ENCODE results near the gene OPN1SW.

The OPN1SW gene

DNA sequence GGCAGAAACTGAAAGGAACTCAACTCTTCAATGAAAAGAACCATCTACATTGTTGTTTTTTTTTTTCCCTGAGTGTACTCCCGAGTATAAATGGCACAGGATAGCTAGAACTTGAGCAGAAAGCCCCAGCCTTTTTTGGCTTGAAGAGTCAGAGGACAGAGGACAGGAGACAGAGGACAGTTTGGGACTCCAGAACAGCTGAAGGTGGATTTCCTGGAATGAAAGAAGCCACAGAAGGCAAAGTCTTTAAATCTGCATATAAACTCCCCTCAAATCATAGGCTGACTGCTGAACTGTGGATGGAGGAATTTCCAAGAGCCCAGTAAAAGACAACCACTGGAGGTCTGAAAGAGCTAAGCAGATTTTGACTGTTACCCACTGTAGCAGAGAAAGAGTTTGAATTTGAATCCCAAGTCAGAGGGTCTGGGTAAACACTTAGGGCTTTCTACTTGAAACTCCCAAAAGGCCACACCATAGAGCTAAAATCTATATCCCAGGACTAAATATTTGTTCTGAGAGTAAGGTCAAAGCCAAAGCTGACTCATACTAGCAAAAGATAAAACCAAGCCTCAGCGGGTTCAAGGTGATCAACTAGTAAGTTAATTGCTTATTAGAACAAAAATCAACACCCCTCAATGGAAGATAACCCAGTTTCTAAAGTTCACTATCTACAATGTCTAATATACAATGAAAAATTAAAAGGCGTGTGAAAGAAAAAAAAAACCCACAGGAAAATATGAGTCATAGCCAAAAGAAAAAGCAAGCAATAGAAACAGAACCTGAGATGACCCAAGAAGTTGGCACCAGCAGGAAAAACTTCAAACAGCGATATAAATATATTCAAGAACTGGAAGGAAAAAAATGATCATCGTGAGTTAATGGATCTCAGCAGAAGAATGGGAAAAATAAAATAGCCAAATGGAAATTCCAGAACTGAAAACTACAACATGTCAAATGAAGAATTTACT, 1.8 kb upstream of the OPN1SW start:
- H3K9me3 ChIP-seq (replicated peaks; ENCODE audit: low read length) = peaks cover 3% of the 10 kb centered on the region
- H3K27me3 ChIP-seq (ENCODE audit: control insufficient read depth, insufficient read depth, low read length) = no peaks in the 10 kb centered on the region
- H3K9ac ChIP-seq (ENCODE audit: low read depth, low read length) = no peak overlapping the region
- H3K36me3 ChIP-seq (ENCODE audit: insufficient read depth, low read length) = peaks cover 25% of the 10 kb centered on the region
- H3K4me1 ChIP-seq (ENCODE audit: control insufficient read depth, insufficient read depth, low read length) = no peaks in the 10 kb centered on the region
- H3K4me3 ChIP-seq (ENCODE audit: low read length) = no peak overlapping the region
- H3K4me2 ChIP-seq (ENCODE audit: low read length) = no peak overlapping the region

DNA sequence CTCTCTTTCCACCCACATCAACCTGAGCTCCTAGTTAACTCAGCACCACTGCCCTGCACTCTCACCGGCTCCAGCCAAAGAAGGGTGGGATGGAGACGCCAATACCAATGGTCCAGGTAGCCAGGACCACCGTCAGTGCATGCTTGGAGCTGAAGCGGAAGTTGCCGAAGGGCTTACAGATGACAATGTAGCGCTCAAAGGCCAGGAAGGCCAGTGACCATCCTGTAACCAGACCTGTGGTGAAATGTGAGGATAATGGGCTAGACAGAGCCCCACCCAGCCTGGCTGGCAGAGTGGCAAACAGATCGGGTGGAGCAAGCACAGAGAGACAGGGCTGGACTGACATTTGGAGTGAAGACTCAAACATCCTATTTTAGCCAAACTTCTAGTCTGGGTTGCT, 673 bp downstream of the OPN1SW start:
- no peaks in the 10 kb centered on the region for H3K27me3 ChIP-seq (ENCODE audit: control insufficient read depth, insufficient read depth, low read length)
- no peak overlapping the region for H3K4me2 ChIP-seq (ENCODE audit: low read length)
- peaks cover 50% of the 10 kb centered on the region for H3K36me3 ChIP-seq (ENCODE audit: insufficient read depth, low read length)
- H3K4me3 ChIP-seq (ENCODE audit: low read length) = no peak overlapping the region
- H3K9ac ChIP-seq (ENCODE audit: low read depth, low read length) = no peak overlapping the region
- H3K9me3 ChIP-seq (replicated peaks; ENCODE audit: low read length) = peaks cover 3% of the 10 kb centered on the region
- no peaks in the 10 kb centered on the region for H3K4me1 ChIP-seq (ENCODE audit: control insufficient read depth, insufficient read depth, low read length)

DNA sequence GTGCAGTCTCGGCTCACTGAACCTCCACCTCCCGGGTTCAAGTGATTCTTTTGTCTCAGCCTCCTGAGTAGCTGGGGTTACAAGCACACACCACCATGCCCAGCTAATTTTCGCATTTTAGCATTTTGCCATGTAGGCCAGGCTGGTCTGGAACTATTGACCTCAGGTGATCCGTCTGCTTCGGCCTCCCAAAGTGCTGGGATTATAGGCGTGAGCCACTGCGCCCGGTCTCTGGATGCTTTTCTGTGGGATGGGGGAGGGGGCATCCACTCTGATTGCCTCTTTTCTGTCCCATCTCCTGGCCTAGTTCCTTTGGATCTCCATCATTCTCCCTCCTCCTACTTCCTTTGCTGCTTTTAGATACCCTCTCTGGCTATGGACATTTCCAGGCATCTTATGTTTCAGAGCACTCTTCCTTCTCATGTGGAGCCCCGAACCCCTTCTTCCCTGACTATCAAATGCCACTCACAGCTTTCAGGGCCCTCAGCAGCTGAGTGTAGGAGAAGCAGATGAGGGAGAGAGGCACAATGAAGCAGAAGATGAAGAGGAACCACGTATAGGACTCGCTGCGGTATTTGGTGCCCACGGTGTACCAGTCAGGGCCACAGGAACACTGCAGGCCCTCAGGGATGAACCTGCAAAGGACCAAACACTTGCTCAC, 1.4 kb downstream of the OPN1SW start:
- Histone ChIP-seq H3K4me1 (ENCODE audit: control insufficient read depth, insufficient read depth, low read length) (no peaks in the 10 kb centered on the region), H3K36me3 (ENCODE audit: insufficient read depth, low read length) (peaks cover 58% of the 10 kb centered on the region), H3K27me3 (ENCODE audit: control insufficient read depth, insufficient read depth, low read length) (no peaks in the 10 kb centered on the region), H3K9me3 (replicated peaks; ENCODE audit: low read length) (peaks cover 3% of the 10 kb centered on the region), H3K4me3 (ENCODE audit: low read length) (no peak overlapping the region), H3K9ac (ENCODE audit: low read depth, low read length) (no peak overlapping the region), H3K4me2 (ENCODE audit: low read length) (no peak overlapping the region)

DNA sequence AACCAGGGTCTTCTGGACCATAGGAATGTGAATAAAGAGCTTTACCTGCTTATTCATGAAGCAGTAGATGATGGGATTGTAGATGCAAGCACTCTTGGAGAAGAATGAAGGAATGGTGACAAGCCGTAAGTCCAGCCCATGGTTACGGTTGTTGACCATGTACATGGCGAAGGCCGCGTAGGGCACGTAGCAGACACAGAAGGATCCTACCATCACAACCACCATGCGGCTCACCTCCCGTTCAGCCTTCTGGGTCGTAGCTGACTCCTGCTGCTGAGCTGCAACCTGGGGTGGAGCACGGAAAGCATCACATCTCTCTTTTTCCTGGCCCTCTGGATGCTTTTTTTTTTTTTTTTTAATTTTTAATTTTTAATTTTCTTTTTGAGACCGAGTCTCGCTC, 2.0 kb downstream of the OPN1SW start:
- Histone ChIP-seq H3K27me3 (ENCODE audit: control insufficient read depth, insufficient read depth, low read length) (no peaks in the 10 kb centered on the region), H3K9me3 (replicated peaks; ENCODE audit: low read length) (peaks cover 3% of the 10 kb centered on the region), H3K4me1 (ENCODE audit: control insufficient read depth, insufficient read depth, low read length) (no peaks in the 10 kb centered on the region), H3K4me3 (ENCODE audit: low read length) (no peak overlapping the region), H3K4me2 (ENCODE audit: low read length) (no peak overlapping the region), H3K36me3 (ENCODE audit: insufficient read depth, low read length) (peaks cover 63% of the 10 kb centered on the region), H3K9ac (ENCODE audit: low read depth, low read length) (no peak overlapping the region)

DNA sequence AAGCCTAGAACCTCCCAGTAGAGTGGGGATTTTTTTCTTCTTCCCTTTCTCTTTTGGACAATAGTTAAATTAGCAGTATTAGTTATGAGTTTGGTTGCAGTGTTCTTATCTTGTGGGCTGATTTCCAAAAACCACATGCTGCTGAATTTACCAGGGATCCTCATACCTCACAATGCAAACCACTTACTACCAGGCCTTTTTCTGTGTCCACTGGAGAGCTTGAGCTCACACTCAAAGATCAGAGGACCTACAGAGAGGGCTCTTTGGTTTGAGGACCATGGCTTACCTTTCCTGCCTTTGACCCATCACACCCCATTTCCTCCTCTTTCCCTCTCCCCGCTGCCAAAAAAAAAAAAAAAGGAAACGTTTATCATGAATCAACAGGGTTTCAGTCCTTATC, 5.4 kb downstream of the OPN1SW start:
- no peaks in the 10 kb centered on the region for H3K9me3 ChIP-seq (replicated peaks; ENCODE audit: low read length)
- no peaks in the 10 kb centered on the region for H3K27me3 ChIP-seq (ENCODE audit: control insufficient read depth, insufficient read depth, low read length)
- H3K4me2 ChIP-seq (ENCODE audit: low read length) = no peak overlapping the region
- no peak overlapping the region for H3K9ac ChIP-seq (ENCODE audit: low read depth, low read length)
- peaks cover 91% of the 10 kb centered on the region for H3K36me3 ChIP-seq (ENCODE audit: insufficient read depth, low read length)
- no peaks in the 10 kb centered on the region for H3K4me1 ChIP-seq (ENCODE audit: control insufficient read depth, insufficient read depth, low read length)
- no peak overlapping the region for H3K4me3 ChIP-seq (ENCODE audit: low read length)

DNA sequence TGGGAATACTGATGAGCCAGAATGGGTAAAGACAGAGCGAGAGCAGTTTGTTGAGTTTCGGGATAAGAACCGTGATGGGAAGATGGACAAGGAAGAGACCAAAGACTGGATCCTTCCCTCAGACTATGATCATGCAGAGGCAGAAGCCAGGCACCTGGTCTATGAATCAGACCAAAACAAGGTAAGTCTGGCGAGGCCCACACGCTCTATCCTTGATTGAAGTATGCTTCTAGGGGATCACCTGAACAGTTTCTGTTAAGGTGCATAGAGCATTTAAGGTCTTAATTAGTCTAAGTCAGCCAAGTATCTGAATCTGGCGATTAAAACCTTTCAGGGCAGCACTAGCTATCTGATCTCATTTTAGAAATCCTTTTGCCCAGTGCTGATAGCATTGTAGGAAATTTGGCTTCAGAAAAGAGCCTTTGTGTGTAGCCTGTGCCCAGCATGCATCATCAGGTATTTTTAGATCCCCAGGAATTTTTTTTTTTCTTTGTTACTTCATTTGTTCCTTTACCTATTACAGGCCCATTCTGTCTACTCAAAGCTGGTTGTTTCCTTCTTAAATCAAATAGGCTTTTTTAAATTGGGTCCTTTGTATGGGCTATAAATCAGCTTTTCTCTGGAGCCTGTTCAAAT, 8.0 kb downstream of the OPN1SW start:
- Histone ChIP-seq H3K9me3 (replicated peaks; ENCODE audit: low read length) (no peaks in the 10 kb centered on the region), H3K9ac (ENCODE audit: low read depth, low read length) (no peak overlapping the region), H3K4me2 (ENCODE audit: low read length) (no peak overlapping the region), H3K27me3 (ENCODE audit: control insufficient read depth, insufficient read depth, low read length) (no peaks in the 10 kb centered on the region), H3K4me1 (ENCODE audit: control insufficient read depth, insufficient read depth, low read length) (no peaks in the 10 kb centered on the region), H3K4me3 (ENCODE audit: low read length) (no peak overlapping the region), H3K36me3 (ENCODE audit: insufficient read depth, low read length) (peaks cover 91% of the 10 kb centered on the region)

DNA sequence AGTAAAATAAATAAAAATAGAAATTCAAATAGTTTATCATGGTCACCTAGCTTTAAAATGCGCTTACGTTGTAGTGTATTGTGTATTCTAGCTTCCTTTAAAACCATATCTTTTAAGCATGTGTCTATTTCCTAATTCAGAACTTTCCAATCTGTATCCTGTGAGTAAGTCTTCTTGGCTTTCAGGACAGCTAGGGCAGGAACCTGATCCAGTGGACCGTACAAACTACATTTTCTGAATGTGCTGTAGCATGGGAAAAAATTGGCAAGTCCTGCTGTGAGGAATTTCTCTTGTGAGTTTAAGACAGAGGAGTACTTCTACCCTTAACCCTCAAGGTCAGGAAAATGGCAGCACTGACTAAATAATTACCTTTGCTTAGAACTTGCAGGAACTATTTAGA, 12.1 kb downstream of the OPN1SW start:
- H3K4me1 ChIP-seq (ENCODE audit: control insufficient read depth, insufficient read depth, low read length) = no peaks in the 10 kb centered on the region
- no peaks in the 10 kb centered on the region for H3K27me3 ChIP-seq (ENCODE audit: control insufficient read depth, insufficient read depth, low read length)
- H3K4me2 ChIP-seq (ENCODE audit: low read length) = no peak overlapping the region
- H3K36me3 ChIP-seq (ENCODE audit: insufficient read depth, low read length) = peaks cover 88% of the 10 kb centered on the region
- H3K4me3 ChIP-seq (ENCODE audit: low read length) = no peak overlapping the region
- no peaks in the 10 kb centered on the region for H3K9me3 ChIP-seq (replicated peaks; ENCODE audit: low read length)
- no peak overlapping the region for H3K9ac ChIP-seq (ENCODE audit: low read depth, low read length)

DNA sequence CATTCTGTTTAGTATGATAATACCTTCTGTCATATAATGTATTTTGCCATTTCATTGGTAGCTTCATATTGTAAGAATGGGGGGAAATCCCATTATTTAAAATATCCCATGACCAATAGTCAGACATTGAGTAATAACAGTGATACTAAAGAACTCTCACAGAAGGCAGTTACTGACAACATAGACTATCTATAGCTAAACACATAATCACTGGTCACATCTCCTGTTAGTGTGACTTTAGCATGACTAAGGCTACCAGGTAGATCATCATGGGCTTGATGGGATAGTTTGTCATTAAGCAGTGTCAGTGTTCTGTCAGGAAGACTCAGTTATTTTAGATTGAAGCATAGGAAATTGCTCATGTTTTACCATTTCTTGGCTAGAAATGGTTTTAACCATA, 16.4 kb downstream of the OPN1SW start:
- Histone ChIP-seq H3K4me3 (ENCODE audit: low read length) (no peak overlapping the region), H3K36me3 (ENCODE audit: insufficient read depth, low read length) (peaks cover 89% of the 10 kb centered on the region), H3K27me3 (ENCODE audit: control insufficient read depth, insufficient read depth, low read length) (no peaks in the 10 kb centered on the region), H3K4me2 (ENCODE audit: low read length) (no peak overlapping the region), H3K4me1 (ENCODE audit: control insufficient read depth, insufficient read depth, low read length) (peaks cover 31% of the 10 kb centered on the region), H3K9ac (ENCODE audit: low read depth, low read length) (no peak overlapping the region), H3K9me3 (replicated peaks; ENCODE audit: low read length) (no peaks in the 10 kb centered on the region)

DNA sequence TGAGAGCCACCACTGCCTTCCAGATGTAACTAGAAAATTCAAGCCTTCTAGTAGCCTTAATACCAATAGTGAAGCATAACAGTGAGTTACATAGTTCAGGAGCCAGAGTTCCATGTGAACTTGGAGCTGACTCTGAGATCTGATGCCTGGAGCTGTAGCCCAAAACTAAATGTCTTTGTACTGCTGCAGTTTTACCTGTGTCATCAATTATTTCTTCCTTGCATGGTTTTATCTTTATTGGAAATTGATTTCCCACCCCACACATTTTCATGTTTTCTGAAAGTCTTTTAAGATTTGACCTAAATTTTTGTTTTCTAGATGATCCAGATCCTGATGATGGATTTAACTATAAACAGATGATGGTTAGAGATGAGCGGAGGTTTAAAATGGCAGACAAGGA, 17.0 kb downstream of the OPN1SW start:
- Histone ChIP-seq H3K36me3 (ENCODE audit: insufficient read depth, low read length) (peaks cover 88% of the 10 kb centered on the region), H3K4me2 (ENCODE audit: low read length) (no peak overlapping the region), H3K27me3 (ENCODE audit: control insufficient read depth, insufficient read depth, low read length) (no peaks in the 10 kb centered on the region), H3K9ac (ENCODE audit: low read depth, low read length) (no peak overlapping the region), H3K4me1 (ENCODE audit: control insufficient read depth, insufficient read depth, low read length) (peaks cover 36% of the 10 kb centered on the region), H3K4me3 (ENCODE audit: low read length) (no peak overlapping the region), H3K9me3 (replicated peaks; ENCODE audit: low read length) (no peaks in the 10 kb centered on the region)

DNA sequence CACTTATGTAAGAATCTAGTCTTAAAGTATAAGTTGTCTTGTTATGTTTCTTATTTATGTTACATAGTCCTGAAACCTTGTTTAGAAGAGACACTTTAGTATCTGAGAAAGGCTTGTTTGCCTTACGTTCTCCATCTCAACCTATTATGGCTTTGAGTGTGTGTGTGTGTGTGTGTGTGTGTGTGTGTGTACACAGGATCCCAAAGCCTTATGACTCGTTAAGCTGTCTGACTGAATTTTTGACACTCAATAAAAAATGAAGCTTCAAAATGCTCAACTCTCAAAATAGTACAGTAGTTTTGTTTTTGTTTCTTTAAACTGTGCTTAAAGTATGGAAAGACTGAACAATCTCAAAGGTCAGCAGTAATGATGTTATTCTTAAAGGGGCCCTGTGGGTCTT, 18.4 kb downstream of the OPN1SW start:
- no peak overlapping the region for H3K4me2 ChIP-seq (ENCODE audit: low read length)
- peaks cover 36% of the 10 kb centered on the region for H3K4me1 ChIP-seq (ENCODE audit: control insufficient read depth, insufficient read depth, low read length)
- H3K4me3 ChIP-seq (ENCODE audit: low read length) = no peak overlapping the region
- peak overlapping the region; percentile 40 for H3K9ac ChIP-seq (ENCODE audit: low read depth, low read length)
- peaks cover 91% of the 10 kb centered on the region for H3K36me3 ChIP-seq (ENCODE audit: insufficient read depth, low read length)
- H3K9me3 ChIP-seq (replicated peaks; ENCODE audit: low read length) = no peaks in the 10 kb centered on the region
- H3K27me3 ChIP-seq (ENCODE audit: control insufficient read depth, insufficient read depth, low read length) = no peaks in the 10 kb centered on the region

DNA sequence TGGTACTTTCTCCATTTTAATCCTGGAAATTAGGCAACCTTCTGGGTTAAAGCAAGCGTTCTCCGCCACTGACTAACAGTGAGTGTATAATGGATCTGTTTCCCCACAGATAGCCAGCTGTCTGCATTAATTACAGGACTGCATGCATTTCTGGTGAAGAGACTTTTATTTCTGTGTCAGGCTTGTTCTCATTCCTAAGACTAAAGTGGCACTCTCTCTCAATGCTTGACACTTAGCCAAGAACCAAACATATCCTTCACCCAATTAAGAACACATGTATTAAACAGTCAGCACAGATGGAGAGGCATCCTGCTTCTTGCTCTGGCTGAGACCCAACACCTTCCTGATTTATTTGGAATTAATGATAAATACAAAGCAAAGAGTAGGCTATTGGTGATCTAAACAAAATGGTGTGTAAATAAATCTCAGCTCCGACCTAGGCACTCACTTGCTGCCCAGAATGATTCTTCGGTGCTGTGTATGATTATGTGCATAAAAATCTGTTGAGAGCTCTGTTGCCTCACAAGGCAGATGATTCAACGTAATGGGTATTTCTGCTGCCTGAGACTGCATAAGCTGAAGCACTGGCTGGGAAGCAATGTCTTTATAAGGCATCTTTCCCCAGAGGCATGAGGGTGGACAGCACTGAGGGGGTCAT, 19.6 kb downstream of the OPN1SW start:
- Histone ChIP-seq H3K9me3 (replicated peaks; ENCODE audit: low read length) (no peaks in the 10 kb centered on the region), H3K36me3 (ENCODE audit: insufficient read depth, low read length) (peaks cover 88% of the 10 kb centered on the region), H3K4me3 (ENCODE audit: low read length) (no peak overlapping the region)

More for the DNA sequence above, 19.6 kb downstream of the OPN1SW start:
- H3K4me2 ChIP-seq (ENCODE audit: low read length) = peak overlapping the region; percentile 49
- peak overlapping the region; percentile 40 for H3K9ac ChIP-seq (ENCODE audit: low read depth, low read length)
- H3K4me1 ChIP-seq (ENCODE audit: control insufficient read depth, insufficient read depth, low read length) = peaks cover 36% of the 10 kb centered on the region
- H3K27me3 ChIP-seq (ENCODE audit: control insufficient read depth, insufficient read depth, low read length) = no peaks in the 10 kb centered on the region

All from skeletal muscle satellite cell (primary cell).